Measurements from ENCODE around the gene FXYD5. TPM values are rescaled to one million over a fixed set of nuclear protein-coding genes. Genes with fewer than 3 reads are reported as not detected.
A peak's percentile ranks its signal among the peaks of the same experiment; 100 is the strongest.

Gene FXYD5, protein sequence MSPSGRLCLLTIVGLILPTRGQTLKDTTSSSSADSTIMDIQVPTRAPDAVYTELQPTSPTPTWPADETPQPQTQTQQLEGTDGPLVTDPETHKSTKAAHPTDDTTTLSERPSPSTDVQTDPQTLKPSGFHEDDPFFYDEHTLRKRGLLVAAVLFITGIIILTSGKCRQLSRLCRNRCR
- 83.7 and 100 TPM in 2 replicates for total RNA-seq (2021)
- long read RNA-seq, transcript FXYD5-204 (9 exons, 872 nt): major isoform, 30 of 62 reads
- long read RNA-seq, transcript FXYD5-201 (8 exons, 1,580 nt): minor isoform, 14 of 62 reads
- long read RNA-seq, partial matches to known transcripts: 4 of 62 reads
- long read RNA-seq, other reads (novel, unspliced or antisense): 9 of 62 reads

DNA sequence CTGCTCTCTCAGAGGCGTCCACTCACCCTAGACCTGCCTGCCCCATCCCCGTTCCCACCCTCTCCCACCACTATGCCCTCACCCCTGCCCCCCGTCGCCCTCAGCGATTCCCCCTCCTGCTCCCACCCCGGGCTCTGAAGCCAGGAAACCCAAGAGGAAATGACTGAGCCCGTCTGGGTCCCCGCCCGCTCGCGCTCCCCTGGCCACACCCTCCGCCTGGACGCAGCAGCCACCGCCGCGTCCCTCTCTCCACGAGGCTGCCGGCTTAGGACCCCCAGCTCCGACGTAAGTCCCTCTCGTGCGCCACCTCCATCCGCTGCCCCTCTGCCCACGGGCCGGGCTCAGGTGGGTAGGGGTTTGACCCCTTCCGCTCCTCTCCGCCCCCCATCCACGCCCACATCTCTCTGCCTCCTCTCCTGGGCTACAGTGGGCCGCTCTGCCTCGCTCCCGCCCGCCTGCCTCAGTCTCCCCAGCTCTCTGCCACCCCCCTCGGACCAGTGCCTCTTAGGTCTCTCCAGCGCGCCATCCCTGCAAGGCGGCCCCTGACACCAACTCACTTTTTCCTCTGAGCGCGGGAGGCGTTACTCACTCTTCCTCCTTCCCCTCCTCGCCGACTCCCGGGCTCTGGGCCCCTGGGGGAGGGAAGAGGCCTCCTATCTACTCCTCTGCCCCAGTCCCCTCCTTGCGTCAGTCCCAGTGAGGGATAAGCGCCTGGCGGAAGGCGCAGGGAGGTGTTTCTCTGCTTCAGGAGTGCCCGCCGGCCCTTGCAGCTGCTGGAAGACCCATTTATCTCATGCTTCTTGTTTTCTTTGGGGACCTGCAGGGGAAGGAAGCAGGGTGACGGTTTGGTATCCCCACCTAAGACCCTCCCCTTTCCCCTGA, at the start of gene FXYD5:
Gene FXYD5 (plus strand): TSS at position 211 of the 882 bp plus-strand sequence. CDS start 816 bp downstream, outside the sequence.
- no peak within 1 kb of the TSS for H3T11ph ChIP-seq (ENCODE audit: low read length)
- Mint-ChIP-seq H3K4me3 (peak within 1 kb of the TSS; percentile 93 to 97), H3K9me3 (no peaks in the 10 kb centered on the region; a peak in 1 of 5 replicates), H3K36me3 (ENCODE audit: insufficient read depth in 1 of 3, low read depth in 3 of 3) (peaks cover 20 to 28% (median 27%) of the 10 kb centered on the region in 3 experiments; a peak in 6 of 7 replicates), H3K27me3 (ENCODE audit: low read depth) (peaks cover 2% of the 10 kb centered on the region; the same call in 1 of the 2 replicates), H3K27ac (peak within 1 kb of the TSS in 2 of 3 experiments; percentile 88 to 93; a peak in 4 of 7 replicates), H3K4me1 (peaks cover 46 to 55% of the 10 kb centered on the region in 2 experiments)
- no peak within 1 kb of the TSS for H2BK12ac ChIP-seq (ENCODE audit: insufficient read length, low read depth, low read length)
- no peak within 1 kb of the TSS for H3K27ac ChIP-seq (ENCODE audit: insufficient read length, low read depth, low read length)
- no peaks in the 10 kb centered on the region for H4K20me1 ChIP-seq (ENCODE audit: control insufficient read depth, insufficient read depth, insufficient read length)
- peak within 1 kb of the TSS; percentile 68 for H3K4me2 ChIP-seq (ENCODE audit: insufficient read depth, insufficient read length, low read length)
- no peaks in the 10 kb centered on the region for H3K9me3 ChIP-seq (ENCODE audit: control insufficient read depth, low read depth, low read length)
- peaks cover 10% of the 10 kb centered on the region; the same call in 1 of the 2 replicates for H3K4me1 ChIP-seq (ENCODE audit: insufficient read depth, low read length)
- TF ChIP-seq, protein P1, sequence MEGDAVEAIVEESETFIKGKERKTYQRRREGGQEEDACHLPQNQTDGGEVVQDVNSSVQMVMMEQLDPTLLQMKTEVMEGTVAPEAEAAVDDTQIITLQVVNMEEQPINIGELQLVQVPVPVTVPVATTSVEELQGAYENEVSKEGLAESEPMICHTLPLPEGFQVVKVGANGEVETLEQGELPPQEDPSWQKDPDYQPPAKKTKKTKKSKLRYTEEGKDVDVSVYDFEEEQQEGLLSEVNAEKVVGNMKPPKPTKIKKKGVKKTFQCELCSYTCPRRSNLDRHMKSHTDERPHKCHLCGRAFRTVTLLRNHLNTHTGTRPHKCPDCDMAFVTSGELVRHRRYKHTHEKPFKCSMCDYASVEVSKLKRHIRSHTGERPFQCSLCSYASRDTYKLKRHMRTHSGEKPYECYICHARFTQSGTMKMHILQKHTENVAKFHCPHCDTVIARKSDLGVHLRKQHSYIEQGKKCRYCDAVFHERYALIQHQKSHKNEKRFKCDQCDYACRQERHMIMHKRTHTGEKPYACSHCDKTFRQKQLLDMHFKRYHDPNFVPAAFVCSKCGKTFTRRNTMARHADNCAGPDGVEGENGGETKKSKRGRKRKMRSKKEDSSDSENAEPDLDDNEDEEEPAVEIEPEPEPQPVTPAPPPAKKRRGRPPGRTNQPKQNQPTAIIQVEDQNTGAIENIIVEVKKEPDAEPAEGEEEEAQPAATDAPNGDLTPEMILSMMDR (conservative IDR thresholded peaks at IDR 0.05): 0 out of 3 replicates have a peak, but pooled peaks have one; percentile 25
- no peak within 1 kb of the TSS for H2AK5ac ChIP-seq (ENCODE audit: insufficient read length, low read length)
- peak within 1 kb of the TSS; percentile 3 for H3K18ac ChIP-seq (ENCODE audit: insufficient read length, low read depth, low read length)
- H4K5ac ChIP-seq (ENCODE audit: insufficient read length, low read depth, low read length): no peak within 1 kb of the TSS
- WGBS (ENCODE audit: extremely low coverage, insufficient read length, low lambda C conversion rate): no CpG with 5 or more reads among the region's 49 CpGs
- no peak within 1 kb of the TSS for H4K8ac ChIP-seq (replicated peaks; ENCODE audit: insufficient read length, low read depth, low read length)
- H2BK20ac ChIP-seq (ENCODE audit: low read depth, low read length, poor library complexity, severe bottlenecking): no peak within 1 kb of the TSS
- no peaks in the 10 kb centered on the region for H3K27me3 ChIP-seq (ENCODE audit: insufficient read depth, low read length)
- H3K14ac ChIP-seq (ENCODE audit: insufficient read depth, low read length): peak within 1 kb of the TSS; percentile 4
- H2BK120ac ChIP-seq (ENCODE audit: low read depth, low read length, poor library complexity, severe bottlenecking): no peak within 1 kb of the TSS
- peaks cover 19% of the 10 kb centered on the region for H3K23me2 ChIP-seq (ENCODE audit: insufficient read length, low read depth, low read length, poor library complexity, severe bottlenecking)
- no peak within 1 kb of the TSS for H3K56ac ChIP-seq (ENCODE audit: insufficient read length, low read depth, low read length)
- H3K23ac ChIP-seq (ENCODE audit: insufficient read length, low read depth, low read length): no peak within 1 kb of the TSS
- no peak within 1 kb of the TSS for H4K91ac ChIP-seq (ENCODE audit: insufficient read length, low read depth, low read length)
- DNase-seq: peak; percentile 69
- H2BK5ac ChIP-seq (ENCODE audit: insufficient read length, low read length): no peak within 1 kb of the TSS
- H3K9ac ChIP-seq (ENCODE audit: extremely low read depth, insufficient read length, low read length): peak within 1 kb of the TSS; percentile 46
- no peaks in the 10 kb centered on the region for H3K79me1 ChIP-seq (ENCODE audit: insufficient read depth, low read depth, low read length, poor library complexity, severe bottlenecking)
- no peaks in the 10 kb centered on the region; the same call in 1 of the 2 replicates for H3K79me2 ChIP-seq (ENCODE audit: insufficient read depth, low read length)
- H2AFZ ChIP-seq (ENCODE audit: low read length): no peak within 1 kb of the TSS
- H2BK15ac ChIP-seq (ENCODE audit: low read depth, low read length): no peak within 1 kb of the TSS
- no peak within 1 kb of the TSS for H3K4ac ChIP-seq (ENCODE audit: low read depth, low read length)
